Mesenchymal stem cell (in vitro differentiated cells and primary cell): ENCODE data around the gene SCUBE3.

Experiments
- DNase-seq: peaks from one replicate; pipeline ENCODE4 v3.0.0-alpha.2; 2013
- H2AFZ ChIP-seq: one replicate; pipeline ENCODE4 v1.6.1; 2013; ENCODE audit warnings: low read depth, mild to moderate bottlenecking, control low read depth, inconsistent platforms, low read length, moderate library complexity
- H2AK5ac ChIP-seq: 2 replicates; pipeline ENCODE4 v1.6.1; 2013; ENCODE audit warnings: low read length, moderate library complexity, mild to moderate bottlenecking, inconsistent platforms; ENCODE audit not compliant: severe bottlenecking
- H2BK120ac ChIP-seq: one replicate; pipeline ENCODE4 v1.6.1; 2013; ENCODE audit warnings: low read depth, mild to moderate bottlenecking, inconsistent platforms, low read length, moderate library complexity
- H2BK12ac ChIP-seq, 2 experiments: one replicate each; pipeline ENCODE4 v1.6.1; 2013; ENCODE audit warnings: inconsistent platforms in 2 of 2, low read length in 2 of 2, mild to moderate bottlenecking in 2 of 2, moderate library complexity in 2 of 2, control low read depth in 1 of 2
- H2BK15ac ChIP-seq: one replicate; pipeline ENCODE4 v1.6.1; 2013; ENCODE audit warnings: mild to moderate bottlenecking, low read depth, inconsistent platforms; ENCODE audit not compliant: poor library complexity, severe bottlenecking
- H2BK5ac ChIP-seq: 2 replicates; pipeline ENCODE4 v1.6.1; 2013; ENCODE audit warnings: low read depth, mild to moderate bottlenecking, low read length, control low read depth, inconsistent platforms; ENCODE audit not compliant: poor library complexity, severe bottlenecking
- H3K14ac ChIP-seq, 2 experiments: one replicate each; pipeline ENCODE4 v1.6.1; 2013; ENCODE audit warnings: inconsistent platforms in 2 of 2, low read length in 2 of 2, control low read depth in 1 of 2, mild to moderate bottlenecking in 1 of 2, moderate library complexity in 1 of 2
- H3K18ac ChIP-seq, 2 experiments: one replicate each; pipeline ENCODE4 v1.6.1; 2013; ENCODE audit warnings: inconsistent platforms in 2 of 2, low read length in 2 of 2, control low read depth in 1 of 2, low read depth in 1 of 2, mild to moderate bottlenecking in 1 of 2
- H3K23ac ChIP-seq, 2 experiments: one replicate each; pipeline ENCODE4 v1.6.1; 2013; ENCODE audit warnings: inconsistent platforms in 2 of 2, low read length in 2 of 2, mild to moderate bottlenecking in 2 of 2, moderate library complexity in 2 of 2, control low read depth in 1 of 2
- H3K27ac ChIP-seq: 2 replicates; pipeline ENCODE4 v1.5.1; 2013; ENCODE audit warnings: mild to moderate bottlenecking, moderate library complexity, low read length, control low read depth, inconsistent platforms; ENCODE audit not compliant: poor library complexity, severe bottlenecking
- H3K27me3 ChIP-seq, 2 experiments: 2 replicates each; pipeline versions ENCODE4 v1.6.1 to v1.7.0; 2013; ENCODE audit warnings: low read length in 2 of 2, mild to moderate bottlenecking in 2 of 2, moderate library complexity in 2 of 2, control low read depth in 1 of 2, inconsistent platforms in 1 of 2; ENCODE audit not compliant: control insufficient read depth in 1 of 2, insufficient read depth in 1 of 2
- H3K36me3 ChIP-seq, 2 experiments: 2 replicates each; pipeline versions ENCODE4 v1.6.1 to v1.7.0; 2013; ENCODE audit warnings: low read length in 2 of 2, control low read depth in 1 of 2, inconsistent platforms in 1 of 2, low read depth in 1 of 2, mild to moderate bottlenecking in 1 of 2; ENCODE audit not compliant: insufficient read depth in 2 of 2, control insufficient read depth in 1 of 2
- H3K4ac ChIP-seq, 2 experiments: one replicate each; pipeline ENCODE4 v1.6.1; 2013; ENCODE audit warnings: inconsistent platforms in 2 of 2, low read length in 2 of 2, mild to moderate bottlenecking in 2 of 2, moderate library complexity in 2 of 2, control low read depth in 1 of 2, low read depth in 1 of 2
- H3K4me1 ChIP-seq: 2 replicates; pipeline ENCODE4 v1.6.1; 2013; ENCODE audit warnings: low read depth, low read length, control low read depth; ENCODE audit not compliant: control insufficient read depth, insufficient read depth
- H3K4me2 ChIP-seq: 2 replicates; pipeline ENCODE4 v1.6.1; 2013; ENCODE audit warnings: low read length, mild to moderate bottlenecking, inconsistent platforms; ENCODE audit not compliant: poor library complexity, severe bottlenecking
- H3K4me3 ChIP-seq, 2 experiments: 2 replicates each; pipeline versions ENCODE4 v1.5.1 to v1.7.0; 2013; ENCODE audit warnings: low read length in 2 of 2, mild to moderate bottlenecking in 2 of 2, control low read depth in 1 of 2, low read depth in 1 of 2; ENCODE audit not compliant: insufficient read depth in 1 of 2
- H3K79me1 ChIP-seq: replicated peaks from 2 replicates; pipeline ENCODE4 v1.6.1; 2013; ENCODE audit warnings: mild to moderate bottlenecking, control low read depth, low read length, inconsistent platforms; ENCODE audit not compliant: poor library complexity, severe bottlenecking
- H3K9ac ChIP-seq: 2 replicates; pipeline ENCODE4 v1.7.0; 2013; ENCODE audit warnings: mild to moderate bottlenecking, low read length, moderate library complexity
- H3K9me3 ChIP-seq: 2 replicates; pipeline ENCODE4 v1.7.0; 2013; ENCODE audit warnings: mild to moderate bottlenecking, low read length; ENCODE audit not compliant: control insufficient read depth
- H4K8ac ChIP-seq: one replicate; pipeline ENCODE4 v1.6.1; 2013; ENCODE audit warnings: inconsistent platforms, mild to moderate bottlenecking, low read length, moderate library complexity
- H4K91ac ChIP-seq: one replicate; pipeline ENCODE4 v1.6.1; 2013; ENCODE audit warnings: mild to moderate bottlenecking, low read length, inconsistent platforms
- WGBS: methylation state at CpG from one replicate; pipeline ENCODE4 v1.1.7; 2013; ENCODE audit warnings: mixed read lengths; 5-methylcytosine and 5-hydroxymethylcytosine counted together

The SCUBE3 gene

DNA sequence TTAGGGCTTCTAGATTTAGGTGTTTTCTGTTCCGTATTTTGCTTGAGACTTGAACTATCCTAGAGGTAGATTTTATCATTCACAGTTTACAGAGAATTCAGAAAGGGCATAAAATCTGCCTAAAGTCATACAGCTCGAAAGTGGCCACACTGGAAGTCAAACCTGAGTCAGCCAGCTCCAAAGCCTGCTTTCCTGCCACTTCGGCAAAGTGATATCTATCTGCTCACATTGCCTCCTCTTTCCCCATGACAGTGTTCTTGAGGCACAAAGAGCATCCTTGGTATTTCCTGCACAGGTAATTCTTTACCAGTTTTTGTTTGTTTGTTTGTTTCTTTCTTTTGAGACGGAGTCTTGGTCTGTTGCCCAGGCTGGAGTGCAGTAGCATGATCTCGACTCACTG is 19.4 kb upstream of the SCUBE3 start:
- Histone ChIP-seq H2AFZ (no peak overlapping the region), H3K9me3 (no peaks in the 10 kb centered on the region), H2BK12ac (no peak overlapping the region), H3K18ac (no peak overlapping the region), H3K4me2 (no peak overlapping the region), H2BK120ac (no peak overlapping the region), H2BK15ac (no peak overlapping the region), H3K9ac (no peak overlapping the region), H2BK5ac (no peak overlapping the region), H3K36me3 (no peaks in the 10 kb centered on the region), H4K8ac (no peak overlapping the region), H3K4ac (no peak overlapping the region), H3K27me3 (no peaks in the 10 kb centered on the region), H3K14ac (no peak overlapping the region), H2AK5ac (no peak overlapping the region), H3K27ac (no peak overlapping the region), H4K91ac (no peak overlapping the region), H3K23ac (no peak overlapping the region), H3K4me3 (no peak overlapping the region), H3K4me1 (no peaks in the 10 kb centered on the region), H3K79me1 (no peaks in the 10 kb centered on the region)
- no peak for DNase-seq
- 76% methylated on average over 5 of the region's 5 CpGs for WGBS

- Histone ChIP-seq H2AFZ (no peak overlapping the region), H3K27ac (no peak overlapping the region), H3K4me1 (no peaks in the 10 kb centered on the region), H3K18ac (no peak overlapping the region), H3K79me1 (no peaks in the 10 kb centered on the region), H2BK12ac (no peak overlapping the region), H3K9me3 (no peaks in the 10 kb centered on the region), H3K4me2 (no peak overlapping the region), H2BK15ac (no peak overlapping the region), H3K14ac (no peak overlapping the region), H4K91ac (no peak overlapping the region), H3K36me3 (no peaks in the 10 kb centered on the region), H4K8ac (no peak overlapping the region), H3K9ac (no peak overlapping the region), H3K4ac (no peak overlapping the region), H3K23ac (no peak overlapping the region), H3K4me3 (no peak overlapping the region), H2BK120ac (no peak overlapping the region), H2BK5ac (no peak overlapping the region), H2AK5ac (no peak overlapping the region), H3K27me3 (no peaks in the 10 kb centered on the region)
- WGBS = 96% methylated on average over 3 of the region's 3 CpGs
- DNase-seq = no peak
Observed at GRCh38 chr6:35195120-35195780, 18.5 kb upstream of the SCUBE3 start.

- Histone ChIP-seq H3K4me2 (no peak overlapping the region), H4K8ac (no peak overlapping the region), H3K36me3 (no peaks in the 10 kb centered on the region), H3K4me3 (no peak overlapping the region), H3K4me1 (no peaks in the 10 kb centered on the region), H2AK5ac (no peak overlapping the region), H3K27ac (no peak overlapping the region), H3K4ac (no peak overlapping the region), H3K23ac (no peak overlapping the region), H3K79me1 (no peaks in the 10 kb centered on the region), H3K9me3 (no peaks in the 10 kb centered on the region), H3K27me3 (no peaks in the 10 kb centered on the region), H2AFZ (no peak overlapping the region), H2BK5ac (no peak overlapping the region), H2BK120ac (no peak overlapping the region), H3K14ac (no peak overlapping the region), H4K91ac (no peak overlapping the region), H3K9ac (no peak overlapping the region), H3K18ac (no peak overlapping the region), H2BK12ac (no peak overlapping the region), H2BK15ac (no peak overlapping the region)
- WGBS = 74% methylated on average over 4 of the region's 5 CpGs
- DNase-seq = no peak
Observed at GRCh38 chr6:35197196-35197595, 16.6 kb upstream of the SCUBE3 start.

GRCh38 chr6:35199866-35200265 is 13.9 kb upstream of the SCUBE3 start:
- Histone ChIP-seq H3K14ac (no peak overlapping the region), H3K27me3 (no peaks in the 10 kb centered on the region), H4K91ac (no peak overlapping the region), H3K4ac (no peak overlapping the region), H3K9ac (no peak overlapping the region), H3K4me3 (no peak overlapping the region), H3K9me3 (no peaks in the 10 kb centered on the region), H2BK12ac (no peak overlapping the region), H2AK5ac (no peak overlapping the region), H2BK15ac (no peak overlapping the region), H3K18ac (no peak overlapping the region), H2AFZ (no peak overlapping the region), H2BK120ac (no peak overlapping the region), H3K79me1 (no peaks in the 10 kb centered on the region), H3K4me2 (no peak overlapping the region), H2BK5ac (no peak overlapping the region), H3K36me3 (no peaks in the 10 kb centered on the region), H3K23ac (no peak overlapping the region), H3K27ac (no peak overlapping the region), H3K4me1 (peaks cover 2% of the 10 kb centered on the region), H4K8ac (no peak overlapping the region)
- no peak for DNase-seq
- 94% methylated on average over 2 of the region's 2 CpGs for WGBS
